HepG2 (cell line): ENCODE data around the gene SIVA1.
A peak's percentile ranks its signal among the peaks of the same experiment; 100 is the strongest.

Experiments
- ATF7 ChIP-seq, 2 experiments: fragments of 450-650 bp in 1 of 2; sonication (generic) in 1 of 2; formaldehyde crosslinking in 1 of 2; IDR thresholded peaks; 2 replicates each; pipeline versions ENCODE4 v1.4.0 to v1.6.1; 2016 to 2020; ENCODE audit warnings: antibody characterized with exemption in 1 of 2, mild to moderate bottlenecking in 1 of 2, missing genetic modification reagents in 1 of 2
- CTCF ChIP-seq: sonication (generic); formaldehyde crosslinking; IDR thresholded peaks from 2 replicates; pipeline ENCODE4 v1.5.0; 2020; ENCODE audit warnings: mild to moderate bottlenecking, missing genetic modification reagents, moderate library complexity
- DPF2 ChIP-seq: sonication (generic); formaldehyde crosslinking; IDR thresholded peaks from 2 replicates; pipeline ENCODE4 v1.4.0; 2020; ENCODE audit warnings: mild to moderate bottlenecking, low read depth, missing genetic modification reagents, borderline replicate concordance
- FOXM1 ChIP-seq: sonication (generic); formaldehyde crosslinking; IDR thresholded peaks from 2 replicates; pipeline ENCODE4 v1.5.0; 2020; ENCODE audit warnings: missing genetic modification reagents
- MTERF4 ChIP-seq: sonication (generic); formaldehyde crosslinking; IDR thresholded peaks from 2 replicates; pipeline ENCODE4 v1.8.0; 2023; ENCODE audit warnings: mild to moderate bottlenecking, missing genetic modification reagents
- POLR2A ChIP-seq, 2 experiments: IDR thresholded peaks; 2 replicates each; pipeline ENCODE4 v1.6.1; 2011; ENCODE audit warnings: low read depth in 2 of 2, low read length in 2 of 2, mild to moderate bottlenecking in 1 of 2, moderate library complexity in 1 of 2; ENCODE audit not compliant: insufficient read depth in 1 of 2
- POLR2AphosphoS5 ChIP-seq: IDR thresholded peaks from 2 replicates; pipeline ENCODE4 v1.6.1; 2012; ENCODE audit warnings: low read depth, low read length
- ZNF768 ChIP-seq: sonication (generic); formaldehyde crosslinking; IDR thresholded peaks from 2 replicates; pipeline ENCODE4 v1.4.0; 2020; ENCODE audit warnings: missing genetic modification reagents
- TF ChIP-seq, protein P1 (sequence below): sonication (generic); formaldehyde crosslinking; IDR thresholded peaks from 2 replicates; pipeline ENCODE4 v1.5.0; 2020; ENCODE audit warnings: mild to moderate bottlenecking, low read depth, missing genetic modification reagents, borderline replicate concordance
- TF ChIP-seq, protein P2 (sequence below): sonication (generic); formaldehyde crosslinking; conservative IDR thresholded peaks from 2 replicates; pipeline ENCODE4 v1.8.0; 2022; ENCODE audit warnings: mild to moderate bottlenecking, moderate library complexity, missing genetic modification reagents

GRCh38 chr14:104752423-104752734, 568 bp upstream of the SIVA1 start:
- TF ChIP-seq, protein P1, sequence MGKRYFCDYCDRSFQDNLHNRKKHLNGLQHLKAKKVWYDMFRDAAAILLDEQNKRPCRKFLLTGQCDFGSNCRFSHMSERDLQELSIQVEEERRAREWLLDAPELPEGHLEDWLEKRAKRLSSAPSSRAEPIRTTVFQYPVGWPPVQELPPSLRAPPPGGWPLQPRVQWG (CRISPR knock-in tag), result no peak
- TF ChIP-seq MTERF4 (CRISPR knock-in tag) (no peak), ZNF768 (CRISPR knock-in tag) (no peak), DPF2 (CRISPR knock-in tag) (no peak), ATF7 (IDR thresholded peaks at IDR 0.05) (no peak), ATF7 (CRISPR knock-in tag; IDR thresholded peaks at IDR 0.05) (no peak), CTCF (CRISPR knock-in tag) (no peak), POLR2A (IDR thresholded peaks at IDR 0.05; ENCODE audit: insufficient read depth in 1 of 2, low read depth in 2 of 2, low read length in 2 of 2) (peak; percentile 30 to 72; a peak in 3 of 4 replicates), POLR2AphosphoS5 (no peak; the same call in 1 of the 2 replicates), FOXM1 (no peak)
- TF ChIP-seq, protein P2, sequence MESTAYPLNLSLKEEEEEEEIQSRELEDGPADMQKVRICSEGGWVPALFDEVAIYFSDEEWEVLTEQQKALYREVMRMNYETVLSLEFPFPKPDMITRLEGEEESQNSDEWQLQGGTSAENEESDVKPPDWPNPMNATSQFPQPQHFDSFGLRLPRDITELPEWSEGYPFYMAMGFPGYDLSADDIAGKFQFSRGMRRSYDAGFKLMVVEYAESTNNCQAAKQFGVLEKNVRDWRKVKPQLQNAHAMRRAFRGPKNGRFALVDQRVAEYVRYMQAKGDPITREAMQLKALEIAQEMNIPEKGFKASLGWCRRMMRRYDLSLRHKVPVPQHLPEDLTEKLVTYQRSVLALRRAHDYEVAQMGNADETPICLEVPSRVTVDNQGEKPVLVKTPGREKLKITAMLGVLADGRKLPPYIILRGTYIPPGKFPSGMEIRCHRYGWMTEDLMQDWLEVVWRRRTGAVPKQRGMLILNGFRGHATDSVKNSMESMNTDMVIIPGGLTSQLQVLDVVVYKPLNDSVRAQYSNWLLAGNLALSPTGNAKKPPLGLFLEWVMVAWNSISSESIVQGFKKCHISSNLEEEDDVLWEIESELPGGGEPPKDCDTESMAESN (CRISPR knock-in tag), result no peak
